Astrocyte (in vitro differentiated cells and primary cell): ENCODE data around the gene USP17L15. TPM values are rescaled to one million over a fixed set of nuclear protein-coding genes. Genes with fewer than 3 reads are reported as not detected.
"Not testable (repeated sequence)": the region's sequence is repeated elsewhere in the genome, so short reads cannot be mapped to it uniquely, and the experiment has no call there.

Experiments
- DNase-seq: peaks from one replicate; pipeline ENCODE4 v3.0.0-alpha.2; 2010; ENCODE audit warnings: low read depth
- FAIRE-seq: peaks from 2 replicates; lab custom pipeline; 2011; peaks lifted over from hg19 to GRCh38; lab: Jason Lieb, UNC
- H2AFZ ChIP-seq: 2 replicates; pipeline ENCODE4 v1.6.0; 2012; ENCODE audit warnings: low read depth, low read length, inconsistent platforms
- H3K27ac ChIP-seq: 2 replicates; pipeline ENCODE4 v1.5.1; 2011; ENCODE audit warnings: low read depth, low read length, inconsistent platforms
- H3K27me3 ChIP-seq: 2 replicates; pipeline ENCODE4 v1.6.0; 2011; ENCODE audit warnings: low read length, inconsistent platforms; ENCODE audit not compliant: insufficient read depth
- H3K36me3 ChIP-seq: 2 replicates; pipeline ENCODE4 v1.5.1; 2011; ENCODE audit warnings: low read length, inconsistent platforms; ENCODE audit not compliant: insufficient read depth
- H3K4me1 ChIP-seq: 2 replicates; pipeline ENCODE4 v1.5.1; 2011; ENCODE audit warnings: low read length, inconsistent platforms; ENCODE audit not compliant: insufficient read depth
- H3K4me2 ChIP-seq: 2 replicates; pipeline ENCODE4 v1.6.0; 2012; ENCODE audit warnings: low read length, inconsistent platforms
- H3K4me3 ChIP-seq: 2 replicates; pipeline ENCODE4 v1.5.1; 2011; ENCODE audit warnings: low read depth, mild to moderate bottlenecking, low read length, inconsistent platforms; ENCODE audit not compliant: insufficient read depth
- H3K79me2 ChIP-seq: 2 replicates; pipeline ENCODE4 v1.6.0; 2012; ENCODE audit warnings: mild to moderate bottlenecking, low read length, inconsistent platforms; ENCODE audit not compliant: insufficient read depth
- H3K9ac ChIP-seq: 2 replicates; pipeline ENCODE4 v1.6.0; 2012; ENCODE audit warnings: mild to moderate bottlenecking, low read length, inconsistent platforms
- H3K9me3 ChIP-seq: 2 replicates; pipeline ENCODE4 v1.5.1; 2012; ENCODE audit warnings: low read depth, mild to moderate bottlenecking, low read length, inconsistent platforms; ENCODE audit not compliant: insufficient read depth
- H4K20me1 ChIP-seq: 2 replicates; pipeline ENCODE4 v1.6.0; 2012; ENCODE audit warnings: low read length, inconsistent platforms; ENCODE audit not compliant: insufficient read depth
- H3K27ac Mint-ChIP-seq: one replicate; pipeline ENCODE4 v1.8.0; 2021; ENCODE audit warnings: mild to moderate bottlenecking, mixed read lengths; ENCODE audit not compliant: unreplicated experiment
- H3K27me3 Mint-ChIP-seq: one replicate; pipeline ENCODE4 v1.8.0; 2021; ENCODE audit warnings: low read depth, mixed read lengths; ENCODE audit not compliant: unreplicated experiment
- H3K36me3 Mint-ChIP-seq: one replicate; pipeline ENCODE4 v1.8.0; 2021; ENCODE audit warnings: low read depth, mixed read lengths; ENCODE audit not compliant: unreplicated experiment
- H3K4me1 Mint-ChIP-seq: one replicate; pipeline ENCODE4 v1.8.0; 2021; ENCODE audit warnings: low read depth, mixed read lengths; ENCODE audit not compliant: unreplicated experiment
- H3K4me3 Mint-ChIP-seq: one replicate; pipeline ENCODE4 v1.8.0; 2021; ENCODE audit warnings: mild to moderate bottlenecking, moderate library complexity, mixed read lengths; ENCODE audit not compliant: unreplicated experiment
- H3K9me3 Mint-ChIP-seq: one replicate; pipeline ENCODE4 v1.8.0; 2021; ENCODE audit warnings: mild to moderate bottlenecking, mixed read lengths; ENCODE audit not compliant: unreplicated experiment
- total RNA-seq: library from RNA; stranded (reverse); gene quantifications from 2 replicates; pipeline ENCODE4 v1.2.1, GENCODE V29; 2021

The USP17L15 gene
- total RNA-seq, 1 donor from 2014 or later = not detected

DNA sequence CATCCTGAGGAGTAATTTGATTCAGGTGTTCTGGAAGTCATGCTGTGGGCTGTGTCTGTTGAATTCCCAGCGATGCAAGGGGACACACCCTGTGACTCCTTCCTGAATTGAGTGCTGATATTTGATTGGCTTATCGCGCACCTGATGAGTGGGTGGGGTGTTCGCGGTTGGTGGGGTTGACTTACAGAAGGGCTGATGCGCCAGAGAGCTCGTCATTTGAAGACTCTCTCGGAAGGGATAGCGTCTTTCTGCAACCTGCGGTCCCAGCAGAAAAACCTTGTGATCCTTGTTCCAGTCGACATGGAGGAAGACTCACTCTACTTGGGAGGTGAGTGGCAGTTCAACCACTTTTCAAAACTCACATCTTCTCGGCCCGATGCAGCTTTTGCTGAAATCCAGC lies 28.4 kb downstream of the USP17L15 start, which contains the start of gene USP17L21:
TSS of gene USP17L21 (plus strand) at position 301 of the 400 bp plus-strand sequence. CDS start at position 301, 0 bp downstream.
- H3K4me1 ChIP-seq, H3K4me1 Mint-ChIP-seq, H3K4me2 ChIP-seq, H4K20me1 ChIP-seq, H3K9me3 Mint-ChIP-seq, H3K27ac Mint-ChIP-seq, DNase-seq, FAIRE-seq, H3K27me3 Mint-ChIP-seq, H3K36me3 ChIP-seq, H3K36me3 Mint-ChIP-seq, H3K9me3 ChIP-seq, H3K4me3 ChIP-seq, H3K27me3 ChIP-seq, H3K4me3 Mint-ChIP-seq, H3K27ac ChIP-seq, H3K9ac ChIP-seq, H3K79me2 ChIP-seq, H2AFZ ChIP-seq: not testable (repeated sequence)

DNA sequence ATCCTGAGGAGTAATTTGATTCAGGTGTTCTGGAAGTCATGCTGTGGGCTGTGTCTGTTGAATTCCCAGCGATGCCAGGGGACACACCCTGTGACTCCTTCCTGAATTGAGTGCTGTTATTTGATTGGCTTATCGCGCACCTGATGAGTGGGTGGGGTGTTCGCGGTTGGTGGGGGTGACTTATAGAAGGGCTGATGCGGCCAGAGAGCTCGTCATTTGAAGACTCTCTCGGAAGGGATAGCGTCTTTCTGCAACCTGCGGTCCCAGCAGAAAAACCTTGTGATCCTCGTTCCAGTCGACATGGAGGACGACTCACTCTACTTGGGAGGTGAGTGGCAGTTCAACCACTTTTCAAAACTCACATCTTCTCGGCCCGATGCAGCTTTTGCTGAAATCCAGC lies 33.1 kb downstream of the USP17L15 start, which contains the start of gene USP17L22:
TSS of gene USP17L22 (plus strand) at position 301 of the 400 bp plus-strand sequence. CDS start at position 301, 0 bp downstream.
- H3K36me3 ChIP-seq, H2AFZ ChIP-seq, H3K4me3 Mint-ChIP-seq, H3K4me3 ChIP-seq, H3K9me3 Mint-ChIP-seq, H3K4me2 ChIP-seq, H4K20me1 ChIP-seq, FAIRE-seq, H3K27ac Mint-ChIP-seq, H3K9ac ChIP-seq, H3K4me1 Mint-ChIP-seq, DNase-seq, H3K27me3 Mint-ChIP-seq, H3K27ac ChIP-seq, H3K9me3 ChIP-seq, H3K79me2 ChIP-seq, H3K4me1 ChIP-seq, H3K36me3 Mint-ChIP-seq, H3K27me3 ChIP-seq: not testable (repeated sequence)

DNA sequence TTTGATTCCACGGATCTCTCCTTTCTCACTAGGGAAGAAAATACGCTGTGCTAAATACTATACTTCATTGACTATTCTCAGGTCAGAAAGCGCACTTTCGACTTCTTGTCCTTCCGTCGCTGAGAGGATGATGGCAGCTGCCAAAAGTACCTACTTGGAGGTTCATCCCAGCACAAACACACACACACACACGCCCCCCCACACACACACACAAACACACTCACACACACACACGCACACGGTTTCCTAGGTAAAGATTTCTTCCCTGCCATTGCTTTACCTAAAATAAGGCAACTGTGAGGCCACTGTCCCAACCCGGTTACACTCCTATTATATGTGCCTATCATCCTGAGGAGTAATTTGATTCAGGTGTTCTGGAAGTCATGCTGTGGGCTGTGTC lies 37.5 kb downstream of the USP17L15 start:
- H3K4me3 Mint-ChIP-seq, H3K27ac ChIP-seq, H3K27me3 Mint-ChIP-seq, H3K36me3 ChIP-seq, H3K79me2 ChIP-seq, H3K36me3 Mint-ChIP-seq, DNase-seq, H3K9me3 Mint-ChIP-seq, H3K4me1 Mint-ChIP-seq, H3K27ac Mint-ChIP-seq, H3K9ac ChIP-seq, H4K20me1 ChIP-seq, H3K9me3 ChIP-seq, H2AFZ ChIP-seq, H3K4me1 ChIP-seq, H3K4me3 ChIP-seq, H3K27me3 ChIP-seq, H3K4me2 ChIP-seq, FAIRE-seq: not testable (repeated sequence)

Other genes with a start within 250 kb of the USP17L15 start
- not detected in 2 replicates for gene FAM90A26, start 64.0 kb upstream of the USP17L15 start, total RNA-seq
- gene USP17L10, start 23.7 kb upstream of the USP17L15 start, total RNA-seq = not detected in 2 replicates
- gene USP17L11, start 19.0 kb upstream of the USP17L15 start, total RNA-seq = not detected in 2 replicates
- not detected in 2 replicates for gene USP17L12, start 14.2 kb upstream of the USP17L15 start, total RNA-seq
- not detected in 2 replicates for gene USP17L13, start 9.5 kb upstream of the USP17L15 start, total RNA-seq
- not detected in 2 replicates for gene USP17L17, start 9.5 kb downstream of the USP17L15 start, total RNA-seq
- gene USP17L18, start 14.2 kb downstream of the USP17L15 start, total RNA-seq = not detected in 2 replicates
- gene USP17L19, start 19.0 kb downstream of the USP17L15 start, total RNA-seq = not detected in 2 replicates
- not detected in 2 replicates for gene USP17L20, start 23.7 kb downstream of the USP17L15 start, total RNA-seq
- not detected in 2 replicates for gene USP17L21, start 28.5 kb downstream of the USP17L15 start, total RNA-seq
- gene USP17L22, start 33.2 kb downstream of the USP17L15 start, total RNA-seq = not detected in 2 replicates
- not detected in 2 replicates for gene USP17L24, start 90.8 kb downstream of the USP17L15 start, total RNA-seq
- not detected in 2 replicates for gene USP17L25, start 95.5 kb downstream of the USP17L15 start, total RNA-seq
- gene USP17L26, start 100.3 kb downstream of the USP17L15 start, total RNA-seq = not detected in 2 replicates
- not detected in 2 replicates for gene USP17L5, start 105.0 kb downstream of the USP17L15 start, total RNA-seq
- gene USP17L27, start 109.8 kb downstream of the USP17L15 start, total RNA-seq = not detected in 2 replicates
- gene USP17L28, start 114.5 kb downstream of the USP17L15 start, total RNA-seq = not detected in 2 replicates
- not detected in 2 replicates for gene USP17L29, start 119.3 kb downstream of the USP17L15 start, total RNA-seq
- not detected in 2 replicates for gene USP17L30, start 128.7 kb downstream of the USP17L15 start, total RNA-seq
- not detected in 2 replicates for gene DEFB131A, start 210.0 kb downstream of the USP17L15 start, total RNA-seq